ENCODE results near the gene CTDP1.

CTDP1 gene

DNA sequence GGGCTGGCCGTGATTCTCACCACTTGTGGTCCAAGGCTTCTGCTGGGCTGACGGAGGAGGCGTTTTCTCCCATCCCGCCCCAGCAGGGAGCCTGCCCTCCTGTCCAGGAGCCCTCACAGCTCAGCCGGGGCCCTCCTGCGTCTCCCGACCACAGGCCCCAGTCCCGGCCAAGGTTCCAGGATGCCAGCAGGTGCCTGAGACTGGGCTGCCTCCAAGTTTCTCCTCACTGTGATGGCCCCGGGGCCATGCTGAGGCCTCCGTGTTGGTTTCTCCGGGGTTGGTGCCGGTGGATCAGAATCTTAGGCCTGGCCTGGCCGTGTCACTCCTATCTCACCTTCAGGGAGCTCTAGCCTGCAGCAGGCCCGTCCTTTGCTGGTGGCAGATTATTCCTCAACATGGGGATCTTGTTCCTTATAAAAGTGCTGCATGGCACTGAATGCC is 124.0 kb downstream of the CTDP1 start:
- peaks cover 66% of the 10 kb centered on the region for H3K27me3 Mint-ChIP-seq (ENCODE audit: low read depth)
- H3K9me3 Mint-ChIP-seq: no peaks in the 10 kb centered on the region
- no peaks in the 10 kb centered on the region for H3K36me3 Mint-ChIP-seq (ENCODE audit: low read depth)
- peaks cover 20% of the 10 kb centered on the region for H3K4me1 Mint-ChIP-seq
- no peak overlapping the region for H3K27ac Mint-ChIP-seq
- no peak overlapping the region for H3K4me3 Mint-ChIP-seq
- TF ChIP-seq, protein P1, sequence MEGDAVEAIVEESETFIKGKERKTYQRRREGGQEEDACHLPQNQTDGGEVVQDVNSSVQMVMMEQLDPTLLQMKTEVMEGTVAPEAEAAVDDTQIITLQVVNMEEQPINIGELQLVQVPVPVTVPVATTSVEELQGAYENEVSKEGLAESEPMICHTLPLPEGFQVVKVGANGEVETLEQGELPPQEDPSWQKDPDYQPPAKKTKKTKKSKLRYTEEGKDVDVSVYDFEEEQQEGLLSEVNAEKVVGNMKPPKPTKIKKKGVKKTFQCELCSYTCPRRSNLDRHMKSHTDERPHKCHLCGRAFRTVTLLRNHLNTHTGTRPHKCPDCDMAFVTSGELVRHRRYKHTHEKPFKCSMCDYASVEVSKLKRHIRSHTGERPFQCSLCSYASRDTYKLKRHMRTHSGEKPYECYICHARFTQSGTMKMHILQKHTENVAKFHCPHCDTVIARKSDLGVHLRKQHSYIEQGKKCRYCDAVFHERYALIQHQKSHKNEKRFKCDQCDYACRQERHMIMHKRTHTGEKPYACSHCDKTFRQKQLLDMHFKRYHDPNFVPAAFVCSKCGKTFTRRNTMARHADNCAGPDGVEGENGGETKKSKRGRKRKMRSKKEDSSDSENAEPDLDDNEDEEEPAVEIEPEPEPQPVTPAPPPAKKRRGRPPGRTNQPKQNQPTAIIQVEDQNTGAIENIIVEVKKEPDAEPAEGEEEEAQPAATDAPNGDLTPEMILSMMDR (IDR thresholded peaks at IDR 0.05; ENCODE audit: unreplicated experiment in 3 of 3): no peak

Measured in nephron (organoid).